ENCODE results near the gene MXRA8.

The MXRA8 gene

GRCh38 chr1:1306070-1306660, 52.2 kb downstream of the MXRA8 start:
- FAIRE-seq, result no peak

GRCh38 chr1:1305300-1306069, 52.9 kb downstream of the MXRA8 start:
- no peak for FAIRE-seq

GRCh38 chr1:1304331-1305299, 53.7 kb downstream of the MXRA8 start:
- FAIRE-seq, result no peak

GRCh38 chr1:1303736-1304135, 54.6 kb downstream of the MXRA8 start:
- no peak for FAIRE-seq

GRCh38 chr1:1302951-1303509, 55.3 kb downstream of the MXRA8 start:
- FAIRE-seq, result no peak

Measured in TTC549 (cell line).